HepG2 (cell line): Measurements from ENCODE around the gene ZNF618. TPM values are rescaled to one million over a fixed set of nuclear protein-coding genes. Genes with fewer than 3 reads are reported as not detected.

Experiments used
- CBFB ChIP-seq: sonication (generic); formaldehyde crosslinking; IDR thresholded peaks from 2 replicates; pipeline ENCODE4 v1.4.0; 2020; ENCODE audit warnings: missing genetic modification reagents
- IRF2 ChIP-seq: IDR thresholded peaks from 2 replicates; pipeline ENCODE4 v1.6.1; 2018; ENCODE audit warnings: missing genetic modification reagents, missing compliant biosample characterization
- JUN ChIP-seq: sonication (generic); formaldehyde crosslinking; IDR thresholded peaks from 2 replicates; pipeline ENCODE4 v1.4.0; 2020; ENCODE audit warnings: mild to moderate bottlenecking, missing genetic modification reagents
- JUNB ChIP-seq: sonication (generic); formaldehyde crosslinking; IDR thresholded peaks from 2 replicates; pipeline ENCODE4 v1.8.0; 2022; ENCODE audit warnings: missing genetic modification reagents, mild to moderate bottlenecking, borderline replicate concordance
- KAT8 ChIP-seq: IDR thresholded peaks from 2 replicates; pipeline ENCODE4 v1.6.1; 2016; ENCODE audit warnings: missing genetic modification reagents, missing compliant biosample characterization
- KLF15 ChIP-seq: sonication (generic); formaldehyde crosslinking; IDR thresholded peaks from 2 replicates; pipeline ENCODE4 v1.8.1; 2023; ENCODE audit warnings: borderline replicate concordance, mild to moderate bottlenecking, inconsistent platforms, missing genetic modification reagents, mixed read lengths
- KLF16 ChIP-seq, 2 experiments: sonication (generic) in 1 of 2; formaldehyde crosslinking in 1 of 2; IDR thresholded peaks; 2 replicates each; pipeline versions ENCODE4 v1.6.1 to v1.8.0; 2016 to 2023; ENCODE audit warnings: missing genetic modification reagents in 2 of 2, missing compliant biosample characterization in 1 of 2
- MEIS2 ChIP-seq: sonication (generic); formaldehyde crosslinking; IDR thresholded peaks from 2 replicates; pipeline ENCODE4 v1.9.0; 2021; ENCODE audit warnings: mild to moderate bottlenecking, missing genetic modification reagents
- POLR2AphosphoS2 ChIP-seq: IDR thresholded peaks from 2 replicates; pipeline ENCODE4 v1.6.1; 2011; ENCODE audit warnings: low read depth, low read length, improper control_type of control experiment
- SOX13 ChIP-seq, 3 experiments: fragments of 450-650 bp in 1 of 3; sonication (generic) in 1 of 3; formaldehyde crosslinking in 1 of 3; IDR thresholded peaks in 2 of 3; conservative IDR thresholded peaks in 1 of 3; 2 replicates each; pipeline versions ENCODE4 v1.5.0 to v1.6.1; 2016 to 2020; ENCODE audit warnings: antibody characterized with exemption in 1 of 3, mild to moderate bottlenecking in 1 of 3, missing compliant biosample characterization in 1 of 3, missing genetic modification reagents in 1 of 3, moderate library complexity in 1 of 3
- SRSF1 ChIP-seq: fragments of 200-400 bp; formaldehyde crosslinking; optimal IDR thresholded peaks from 2 replicates; pipeline ENCODE3; 2017; ENCODE audit warnings: mild to moderate bottlenecking, low read depth, low read length, moderate library complexity
- TEF ChIP-seq: sonication (generic); formaldehyde crosslinking; IDR thresholded peaks from 2 replicates; pipeline ENCODE4 v1.5.0; 2020; ENCODE audit warnings: missing genetic modification reagents
- TOE1 ChIP-seq: sonication (generic); formaldehyde crosslinking; IDR thresholded peaks from 2 replicates; pipeline ENCODE4 v1.4.0; 2020; ENCODE audit warnings: mild to moderate bottlenecking, missing genetic modification reagents
- XRCC5 ChIP-seq: fragments of 200-400 bp; formaldehyde crosslinking; optimal IDR thresholded peaks from 2 replicates; pipeline ENCODE3; 2017; ENCODE audit warnings: mild to moderate bottlenecking, low read length
- ZBTB42 ChIP-seq: sonication (generic); formaldehyde crosslinking; IDR thresholded peaks from 2 replicates; pipeline ENCODE4 v1.5.0; 2020; ENCODE audit warnings: mild to moderate bottlenecking, missing genetic modification reagents
- ZFP36L1 ChIP-seq: sonication (generic); formaldehyde crosslinking; IDR thresholded peaks from 2 replicates; pipeline ENCODE4 v1.8.0; 2022; ENCODE audit warnings: mild to moderate bottlenecking, missing genetic modification reagents, moderate library complexity
- ZFP62 ChIP-seq: sonication (generic); formaldehyde crosslinking; IDR thresholded peaks from 2 replicates; pipeline ENCODE4 v1.4.0; 2020; ENCODE audit warnings: missing genetic modification reagents
- ZFY ChIP-seq: sonication (generic); formaldehyde crosslinking; IDR thresholded peaks from 2 replicates; pipeline ENCODE4 v1.4.0; 2020; ENCODE audit warnings: missing genetic modification reagents
- ZMYM3 ChIP-seq: sonication (generic); formaldehyde crosslinking; IDR thresholded peaks from 2 replicates; pipeline ENCODE4 v1.5.1; 2020; ENCODE audit warnings: mild to moderate bottlenecking, missing genetic modification reagents
- ZNF12 ChIP-seq: sonication (generic); formaldehyde crosslinking; IDR thresholded peaks from 2 replicates; pipeline ENCODE4 v1.5.0; 2020; ENCODE audit warnings: missing genetic modification reagents
- ZNF143 ChIP-seq: sonication (generic); formaldehyde crosslinking; IDR thresholded peaks from 2 replicates; pipeline ENCODE4 v1.4.0; 2020; ENCODE audit warnings: missing genetic modification reagents
- ZNF33B ChIP-seq: sonication (generic); formaldehyde crosslinking; IDR thresholded peaks from 2 replicates; pipeline ENCODE4 v1.5.1; 2020; ENCODE audit warnings: mild to moderate bottlenecking, missing genetic modification reagents
- ZNF382 ChIP-seq: sonication (generic); formaldehyde crosslinking; IDR thresholded peaks from 2 replicates; pipeline ENCODE4 v1.5.0; 2020; ENCODE audit warnings: missing genetic modification reagents, mild to moderate bottlenecking, borderline replicate concordance
- ZNF766 ChIP-seq: sonication (generic); formaldehyde crosslinking; IDR thresholded peaks from 2 replicates; pipeline ENCODE4 v1.5.0; 2020; ENCODE audit warnings: missing genetic modification reagents, borderline replicate concordance
- ZNF83 ChIP-seq: sonication (generic); formaldehyde crosslinking; IDR thresholded peaks from 2 replicates; pipeline ENCODE4 v1.4.0; 2020; ENCODE audit warnings: missing genetic modification reagents, mild to moderate bottlenecking, borderline replicate concordance
- ZSCAN12 ChIP-seq: sonication (generic); formaldehyde crosslinking; IDR thresholded peaks from 2 replicates; pipeline ENCODE4 v1.9.0; 2021; ENCODE audit warnings: mild to moderate bottlenecking, missing genetic modification reagents
- polyA plus RNA-seq, 8 experiments: library from polyadenylated mRNA; depleted of rRNA in 3 of 8; stranded (reverse) in 7 of 8; unstranded in 1 of 8; fragments of >200 nt; fragmentation: Illumina TruSeq in 4 of 8; extraction: Trizol in 4 of 8; gene quantifications; 2 replicates each; pipeline versions ENCODE4 v1.2.1 to v1.2.3, GENCODE V29; 2011 to 2016; ENCODE audit warnings: low read depth in 4 of 8, missing spikeins in 1 of 8, mixed read lengths in 1 of 8; ENCODE audit not compliant: insufficient read depth in 1 of 8
- total RNA-seq, 5 experiments: library from RNA; depleted of rRNA; stranded (reverse); fragments of >200 nt; fragmentation: Illumina TruSeq; extraction: Trizol; gene quantifications; 2 replicates each; pipeline ENCODE4 v1.2.3, GENCODE V29; 2016; ENCODE audit warnings: low read depth in 1 of 5
- TF ChIP-seq, protein P1 (sequence below): sonication (generic); formaldehyde crosslinking; IDR thresholded peaks from 2 replicates; pipeline ENCODE4 v1.4.0; 2020; ENCODE audit warnings: missing genetic modification reagents
- TF ChIP-seq, protein P2 (sequence below): sonication (generic); formaldehyde crosslinking; conservative IDR thresholded peaks from 2 replicates; pipeline ENCODE4 v1.8.1; 2023; ENCODE audit warnings: missing genetic modification reagents

Gene ZNF618
- total and polyA plus RNA-seq, 2 of the 13 experiments (the other 11 are each of a cell fraction or from before 2014, with no cell fraction given) = 0.07 TPM

GRCh38 chr9:114078021-114078780 lies 202.1 kb downstream of the ZNF618 start, which contains the start of gene AMBP (continued):
- TF ChIP-seq ZFP36L1 = no peak
- 0 out of 2 replicates have a peak, but pooled peaks have one; percentile 60 for TF ChIP-seq ZNF83 (CRISPR knock-in tag)
- peak; percentile 97 for TF ChIP-seq IRF2 (CRISPR knock-in tag)
- no peak for TF ChIP-seq SRSF1
- peak in 1 of 2 experiments; percentile 99; a peak in 2 of 4 replicates for TF ChIP-seq KLF16 (CRISPR knock-in tag; IDR thresholded peaks at IDR 0.05)
- TF ChIP-seq ZFP62 (CRISPR knock-in tag) = no peak
- TF ChIP-seq ZNF382 (CRISPR knock-in tag) = no peak
- no peak for TF ChIP-seq POLR2AphosphoS2
- TF ChIP-seq MEIS2 (CRISPR knock-in tag) = peak; percentile 96
- TF ChIP-seq ZNF33B (CRISPR knock-in tag) = 0 out of 2 replicates have a peak, but pooled peaks have one; percentile 58
- peak; percentile 56; the same call in 1 of the 2 replicates for TF ChIP-seq ZNF12 (CRISPR knock-in tag)
- TF ChIP-seq JUN (CRISPR knock-in tag) = 0 out of 2 replicates have a peak, but pooled peaks have one; percentile 54
- peak; percentile 99 for TF ChIP-seq ZMYM3 (CRISPR knock-in tag)
- TF ChIP-seq TOE1 (CRISPR knock-in tag) = no peak
- TF ChIP-seq KAT8 (CRISPR knock-in tag) = peak; percentile 86
- TF ChIP-seq ZBTB42 (CRISPR knock-in tag) = no peak; the same call in 1 of the 2 replicates
- TF ChIP-seq XRCC5 = peak; percentile 82
- TF ChIP-seq, protein P1, sequence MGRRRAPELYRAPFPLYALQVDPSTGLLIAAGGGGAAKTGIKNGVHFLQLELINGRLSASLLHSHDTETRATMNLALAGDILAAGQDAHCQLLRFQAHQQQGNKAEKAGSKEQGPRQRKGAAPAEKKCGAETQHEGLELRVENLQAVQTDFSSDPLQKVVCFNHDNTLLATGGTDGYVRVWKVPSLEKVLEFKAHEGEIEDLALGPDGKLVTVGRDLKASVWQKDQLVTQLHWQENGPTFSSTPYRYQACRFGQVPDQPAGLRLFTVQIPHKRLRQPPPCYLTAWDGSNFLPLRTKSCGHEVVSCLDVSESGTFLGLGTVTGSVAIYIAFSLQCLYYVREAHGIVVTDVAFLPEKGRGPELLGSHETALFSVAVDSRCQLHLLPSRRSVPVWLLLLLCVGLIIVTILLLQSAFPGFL (CRISPR knock-in tag) = no peak
- TF ChIP-seq KLF15 (CRISPR knock-in tag) = peak; percentile 89; the same call in 1 of the 2 replicates
- TF ChIP-seq, protein P2, sequence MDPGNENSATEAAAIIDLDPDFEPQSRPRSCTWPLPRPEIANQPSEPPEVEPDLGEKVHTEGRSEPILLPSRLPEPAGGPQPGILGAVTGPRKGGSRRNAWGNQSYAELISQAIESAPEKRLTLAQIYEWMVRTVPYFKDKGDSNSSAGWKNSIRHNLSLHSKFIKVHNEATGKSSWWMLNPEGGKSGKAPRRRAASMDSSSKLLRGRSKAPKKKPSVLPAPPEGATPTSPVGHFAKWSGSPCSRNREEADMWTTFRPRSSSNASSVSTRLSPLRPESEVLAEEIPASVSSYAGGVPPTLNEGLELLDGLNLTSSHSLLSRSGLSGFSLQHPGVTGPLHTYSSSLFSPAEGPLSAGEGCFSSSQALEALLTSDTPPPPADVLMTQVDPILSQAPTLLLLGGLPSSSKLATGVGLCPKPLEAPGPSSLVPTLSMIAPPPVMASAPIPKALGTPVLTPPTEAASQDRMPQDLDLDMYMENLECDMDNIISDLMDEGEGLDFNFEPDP (CRISPR knock-in tag) = no peak
- 0 out of 2 replicates have a peak, but pooled peaks have one; percentile 62 for TF ChIP-seq TEF (CRISPR knock-in tag)
- no peak for TF ChIP-seq ZSCAN12
- TF ChIP-seq JUNB (CRISPR knock-in tag) = no peak
- peak; percentile 86; the same call in 1 of the 2 replicates for TF ChIP-seq ZNF766
- TF ChIP-seq ZNF143 (CRISPR knock-in tag) = no peak
- peak; percentile 93 for TF ChIP-seq CBFB (CRISPR knock-in tag)
- peak; percentile 88 for TF ChIP-seq ZFY (CRISPR knock-in tag)
- TF ChIP-seq SOX13 (IDR thresholded peaks at IDR 0.05) = peak; percentile 79; the same call in 1 of the 2 replicates
- peak in 1 of 2 experiments; percentile 91; a peak in 2 of 4 replicates for TF ChIP-seq SOX13 (CRISPR knock-in tag; conservative IDR thresholded peaks at IDR 0.05 in 1 of 2, IDR thresholded peaks at IDR 0.05 in 1 of 2)
